ENCODE results near the gene CEP104.
"Not testable (repeated sequence)": the region's sequence is repeated elsewhere in the genome, so short reads cannot be mapped to it uniquely, and the experiment has no call there.

The CEP104 gene

GRCh38 chr1:3817821-3818597 lies 39.0 kb downstream of the CEP104 start:
- H3K36me3 ChIP-seq (ENCODE audit: insufficient read depth, low read length): no peaks in the 10 kb centered on the region; the same call in 1 of the 2 replicates
- H3K9me3 ChIP-seq (ENCODE audit: control insufficient read depth, insufficient read depth, low read length): no peaks in the 10 kb centered on the region
- H3K9ac ChIP-seq (ENCODE audit: low read depth, low read length): no peak overlapping the region
- no peaks in the 10 kb centered on the region for H3K4me1 ChIP-seq (ENCODE audit: insufficient read depth, low read length)

- H3K9ac ChIP-seq (ENCODE audit: low read depth, low read length): no peak overlapping the region
- H3K36me3 ChIP-seq (ENCODE audit: insufficient read depth, low read length): no peaks in the 10 kb centered on the region; the same call in 1 of the 2 replicates
- H3K4me1 ChIP-seq (ENCODE audit: insufficient read depth, low read length): no peaks in the 10 kb centered on the region
- H3K9me3 ChIP-seq (ENCODE audit: control insufficient read depth, insufficient read depth, low read length): no peaks in the 10 kb centered on the region
These were observed 39.8 kb downstream of the CEP104 start for GRCh38 chr1:3817138-3817740.

GRCh38 chr1:3816331-3817137 lies 40.5 kb downstream of the CEP104 start:
- no peaks in the 10 kb centered on the region for H3K4me1 ChIP-seq (ENCODE audit: insufficient read depth, low read length)
- H3K9ac ChIP-seq (ENCODE audit: low read depth, low read length): no peak overlapping the region
- H3K36me3 ChIP-seq (ENCODE audit: insufficient read depth, low read length): no peaks in the 10 kb centered on the region; the same call in 1 of the 2 replicates
- H3K9me3 ChIP-seq (ENCODE audit: control insufficient read depth, insufficient read depth, low read length): no peaks in the 10 kb centered on the region

GRCh38 chr1:3814771-3815561 lies 42.0 kb downstream of the CEP104 start:
- no peaks in the 10 kb centered on the region; the same call in 1 of the 2 replicates for H3K36me3 ChIP-seq (ENCODE audit: insufficient read depth, low read length)

GRCh38 chr1:3814065-3814464 lies 42.9 kb downstream of the CEP104 start:
- H3K9me3 ChIP-seq (ENCODE audit: control insufficient read depth, insufficient read depth, low read length): no peaks in the 10 kb centered on the region
- H3K36me3 ChIP-seq (ENCODE audit: insufficient read depth, low read length): no peaks in the 10 kb centered on the region; the same call in 1 of the 2 replicates
- no peaks in the 10 kb centered on the region for H3K4me1 ChIP-seq (ENCODE audit: insufficient read depth, low read length)
- no peak overlapping the region for H3K9ac ChIP-seq (ENCODE audit: low read depth, low read length)

More at GRCh38 chr1:3814771-3815561, 42.0 kb downstream of the CEP104 start:
- H3K4me1 ChIP-seq (ENCODE audit: insufficient read depth, low read length): no peaks in the 10 kb centered on the region
- no peak overlapping the region for H3K9ac ChIP-seq (ENCODE audit: low read depth, low read length)
- H3K9me3 ChIP-seq (ENCODE audit: control insufficient read depth, insufficient read depth, low read length): no peaks in the 10 kb centered on the region

- Histone ChIP-seq H3K9me3 (ENCODE audit: control insufficient read depth, insufficient read depth, low read length) (no peaks in the 10 kb centered on the region), H3K9ac (ENCODE audit: low read depth, low read length) (no peak overlapping the region; the same call in 1 of the 2 replicates), H3K36me3 (ENCODE audit: insufficient read depth, low read length) (no peaks in the 10 kb centered on the region; the same call in 1 of the 2 replicates), H3K4me1 (ENCODE audit: insufficient read depth, low read length) (no peaks in the 10 kb centered on the region)
These were observed 45.5 kb downstream of the CEP104 start for GRCh38 chr1:3811595-3811911.

GRCh38 chr1:3810149-3810761 lies 46.8 kb downstream of the CEP104 start:
- not testable (repeated sequence) for H3K36me3 ChIP-seq (ENCODE audit: insufficient read depth, low read length); H3K9ac ChIP-seq (ENCODE audit: low read depth, low read length); H3K9me3 ChIP-seq (ENCODE audit: control insufficient read depth, insufficient read depth, low read length); H3K4me1 ChIP-seq (ENCODE audit: insufficient read depth, low read length)

GRCh38 chr1:3809680-3810079 lies 47.3 kb downstream of the CEP104 start:
- no peak overlapping the region for H3K9ac ChIP-seq (ENCODE audit: low read depth, low read length)
- H3K36me3 ChIP-seq (ENCODE audit: insufficient read depth, low read length): no peaks in the 10 kb centered on the region
- H3K9me3 ChIP-seq (ENCODE audit: control insufficient read depth, insufficient read depth, low read length): no peaks in the 10 kb centered on the region
- H3K4me1 ChIP-seq (ENCODE audit: insufficient read depth, low read length): no peaks in the 10 kb centered on the region

GRCh38 chr1:3807769-3808168 lies 49.2 kb downstream of the CEP104 start:
- Histone ChIP-seq H3K4me1 (ENCODE audit: insufficient read depth, low read length) (no peaks in the 10 kb centered on the region), H3K36me3 (ENCODE audit: insufficient read depth, low read length) (no peaks in the 10 kb centered on the region), H3K9ac (ENCODE audit: low read depth, low read length) (no peak overlapping the region), H3K9me3 (ENCODE audit: control insufficient read depth, insufficient read depth, low read length) (no peaks in the 10 kb centered on the region)

GRCh38 chr1:3805038-3805437 lies 52.0 kb downstream of the CEP104 start:
- H3K9ac ChIP-seq (ENCODE audit: low read depth, low read length): no peak overlapping the region
- H3K36me3 ChIP-seq (ENCODE audit: insufficient read depth, low read length): no peaks in the 10 kb centered on the region
- no peaks in the 10 kb centered on the region for H3K9me3 ChIP-seq (ENCODE audit: control insufficient read depth, insufficient read depth, low read length)
- H3K4me1 ChIP-seq (ENCODE audit: insufficient read depth, low read length): no peaks in the 10 kb centered on the region; the same call in 1 of the 2 replicates

- H3K36me3 ChIP-seq (ENCODE audit: insufficient read depth, low read length); H3K9ac ChIP-seq (ENCODE audit: low read depth, low read length); H3K4me1 ChIP-seq (ENCODE audit: insufficient read depth, low read length); H3K9me3 ChIP-seq (ENCODE audit: control insufficient read depth, insufficient read depth, low read length): not testable (repeated sequence)
These were observed 52.4 kb downstream of the CEP104 start for GRCh38 chr1:3804627-3804944.

- Histone ChIP-seq H3K4me1 (ENCODE audit: insufficient read depth, low read length) (no peaks in the 10 kb centered on the region; the same call in 1 of the 2 replicates), H3K9ac (ENCODE audit: low read depth, low read length) (no peak overlapping the region), H3K9me3 (ENCODE audit: control insufficient read depth, insufficient read depth, low read length) (no peaks in the 10 kb centered on the region), H3K36me3 (ENCODE audit: insufficient read depth, low read length) (no peaks in the 10 kb centered on the region)
These were observed 52.9 kb downstream of the CEP104 start for GRCh38 chr1:3803905-3804626.

- not testable (repeated sequence) for H3K4me1 ChIP-seq (ENCODE audit: insufficient read depth, low read length); H3K36me3 ChIP-seq (ENCODE audit: insufficient read depth, low read length); H3K9ac ChIP-seq (ENCODE audit: low read depth, low read length); H3K9me3 ChIP-seq (ENCODE audit: control insufficient read depth, insufficient read depth, low read length)
These were observed 56.2 kb downstream of the CEP104 start for GRCh38 chr1:3800795-3801194.

Data from ES-I3 (cell line).